ENCODE results near the gene MEIS1. TPM values are rescaled to one million over a fixed set of nuclear protein-coding genes. Genes with fewer than 3 reads are reported as not detected.

The MEIS1 gene
- total RNA-seq, 4 donors from 2014 or later = 9.2 to 22.6 (median 18.8) TPM

DNA sequence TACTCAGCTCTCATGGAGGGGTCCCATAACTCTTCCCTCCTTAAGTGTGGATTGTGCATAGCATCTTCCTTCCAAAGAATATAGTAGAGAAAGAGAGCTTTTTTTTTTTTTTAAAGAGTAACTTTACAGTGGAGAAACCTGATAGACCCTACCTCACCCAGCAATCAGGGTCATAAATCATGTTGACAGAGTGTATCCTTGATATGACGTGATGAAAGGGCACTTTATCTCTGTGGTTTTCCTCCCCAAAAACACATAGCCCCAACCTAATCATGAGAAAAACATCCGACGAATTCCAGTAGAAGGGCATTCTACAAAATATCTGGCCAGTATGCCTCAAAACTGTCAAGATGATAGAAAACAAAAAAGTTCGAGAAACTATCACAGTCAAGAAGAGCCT is 29.5 kb upstream of the MEIS1 start:
- no peak for DNase-seq (ENCODE audit: low spot score in 2 of 2)
- 41 to 42% methylated on average over 4 of the region's 4 CpGs for WGBS, 2 donors
- TF ChIP-seq POLR2A (IDR thresholded peaks at IDR 0.05) = no peak
- TF ChIP-seq, protein P1, sequence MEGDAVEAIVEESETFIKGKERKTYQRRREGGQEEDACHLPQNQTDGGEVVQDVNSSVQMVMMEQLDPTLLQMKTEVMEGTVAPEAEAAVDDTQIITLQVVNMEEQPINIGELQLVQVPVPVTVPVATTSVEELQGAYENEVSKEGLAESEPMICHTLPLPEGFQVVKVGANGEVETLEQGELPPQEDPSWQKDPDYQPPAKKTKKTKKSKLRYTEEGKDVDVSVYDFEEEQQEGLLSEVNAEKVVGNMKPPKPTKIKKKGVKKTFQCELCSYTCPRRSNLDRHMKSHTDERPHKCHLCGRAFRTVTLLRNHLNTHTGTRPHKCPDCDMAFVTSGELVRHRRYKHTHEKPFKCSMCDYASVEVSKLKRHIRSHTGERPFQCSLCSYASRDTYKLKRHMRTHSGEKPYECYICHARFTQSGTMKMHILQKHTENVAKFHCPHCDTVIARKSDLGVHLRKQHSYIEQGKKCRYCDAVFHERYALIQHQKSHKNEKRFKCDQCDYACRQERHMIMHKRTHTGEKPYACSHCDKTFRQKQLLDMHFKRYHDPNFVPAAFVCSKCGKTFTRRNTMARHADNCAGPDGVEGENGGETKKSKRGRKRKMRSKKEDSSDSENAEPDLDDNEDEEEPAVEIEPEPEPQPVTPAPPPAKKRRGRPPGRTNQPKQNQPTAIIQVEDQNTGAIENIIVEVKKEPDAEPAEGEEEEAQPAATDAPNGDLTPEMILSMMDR (IDR thresholded peaks at IDR 0.05) = no peak
- H3K4me3 ChIP-seq (ENCODE audit: low read depth, poor library complexity, severe bottlenecking) = no peak overlapping the region
- intact Hi-C loops (cut with DNase I; ENCODE audit: low total_unique reads) = no loop called here

DNA sequence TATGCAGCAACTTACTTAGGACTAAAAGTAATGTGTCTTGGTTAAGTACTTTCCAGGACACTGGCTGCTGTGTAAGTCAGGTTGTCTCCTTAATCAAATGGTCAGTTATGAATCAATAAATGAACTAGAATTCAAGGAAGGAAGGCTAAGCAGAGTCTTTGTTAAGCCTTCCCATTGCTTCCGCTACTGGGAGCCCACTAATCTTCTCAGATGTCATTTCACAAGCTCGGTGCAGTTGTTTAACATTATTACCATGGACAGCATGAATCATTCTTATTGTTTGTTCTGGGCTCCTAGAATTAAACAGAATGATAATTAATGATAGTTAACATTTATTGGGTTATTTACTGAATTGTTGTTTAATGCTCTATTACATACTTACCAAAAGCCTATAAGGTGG is 26.0 kb upstream of the MEIS1 start:
- no peak overlapping the region for H3K4me3 ChIP-seq (ENCODE audit: low read depth, poor library complexity, severe bottlenecking)
- WGBS, 2 donors = 79 to 82% methylated on average over 2 of the region's 2 CpGs
- TF ChIP-seq, protein P1 (IDR thresholded peaks at IDR 0.05) = no peak
- TF ChIP-seq POLR2A (IDR thresholded peaks at IDR 0.05) = no peak
- no peak for DNase-seq (ENCODE audit: low spot score in 2 of 2)
- intact Hi-C loops (cut with DNase I; ENCODE audit: low total_unique reads) = no loop called here

DNA sequence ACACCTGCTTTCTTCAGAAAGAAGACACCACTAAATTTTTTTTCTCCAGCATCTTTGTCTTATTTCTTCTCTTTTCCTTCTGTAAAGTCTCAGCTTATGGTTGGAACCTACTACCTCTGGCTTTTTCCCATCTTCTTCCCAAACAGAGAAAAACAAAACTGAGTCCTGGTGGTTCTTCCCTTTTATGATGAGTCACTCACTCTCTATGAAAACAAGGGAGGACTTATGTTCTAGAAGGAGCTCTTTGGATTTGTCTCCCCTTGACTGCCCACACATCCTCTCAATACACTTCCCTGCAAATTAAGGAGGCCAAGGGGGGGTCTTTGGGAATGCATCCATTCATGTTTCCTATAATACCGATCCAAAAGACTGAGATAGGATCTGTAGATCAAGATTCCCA is 22.1 kb upstream of the MEIS1 start:
- TF ChIP-seq POLR2A (IDR thresholded peaks at IDR 0.05) = no peak
- TF ChIP-seq, protein P1 (IDR thresholded peaks at IDR 0.05) = no peak
- WGBS, 2 donors = 89 to 92% methylated on average over 1 of the region's 1 CpG
- no peak for DNase-seq (ENCODE audit: low spot score in 2 of 2)
- intact Hi-C loops (cut with DNase I; ENCODE audit: low total_unique reads) = no loop called here
- H3K4me3 ChIP-seq (ENCODE audit: low read depth, poor library complexity, severe bottlenecking) = no peak overlapping the region

DNA sequence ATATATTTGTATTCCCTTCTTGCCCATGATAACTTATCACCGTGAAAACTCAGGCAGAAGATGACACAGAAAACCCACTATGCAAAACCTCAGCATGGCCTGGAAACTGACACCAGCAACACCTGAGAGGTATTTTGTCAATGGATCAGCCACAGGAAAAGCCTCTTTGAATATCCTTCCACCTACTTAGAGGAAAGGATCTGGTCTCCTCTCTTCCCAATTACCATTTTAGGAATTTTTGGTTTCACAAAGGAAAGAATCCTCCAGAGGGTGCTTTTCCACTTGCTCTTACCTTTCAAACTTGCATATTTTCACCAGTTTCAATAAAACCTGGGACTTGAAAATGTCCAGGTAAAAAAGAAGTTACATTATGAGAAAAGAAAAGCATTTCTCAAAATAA is 20.0 kb upstream of the MEIS1 start:
- 93 to 94% methylated on average over 1 of the region's 1 CpG for WGBS, 2 donors
- intact Hi-C loops (cut with DNase I; ENCODE audit: low total_unique reads) = no loop called here
- DNase-seq (ENCODE audit: low spot score in 2 of 2) = no peak
- H3K4me3 ChIP-seq (ENCODE audit: low read depth, poor library complexity, severe bottlenecking) = no peak overlapping the region
- TF ChIP-seq, protein P1 (IDR thresholded peaks at IDR 0.05) = no peak
- TF ChIP-seq POLR2A (IDR thresholded peaks at IDR 0.05) = no peak

DNA sequence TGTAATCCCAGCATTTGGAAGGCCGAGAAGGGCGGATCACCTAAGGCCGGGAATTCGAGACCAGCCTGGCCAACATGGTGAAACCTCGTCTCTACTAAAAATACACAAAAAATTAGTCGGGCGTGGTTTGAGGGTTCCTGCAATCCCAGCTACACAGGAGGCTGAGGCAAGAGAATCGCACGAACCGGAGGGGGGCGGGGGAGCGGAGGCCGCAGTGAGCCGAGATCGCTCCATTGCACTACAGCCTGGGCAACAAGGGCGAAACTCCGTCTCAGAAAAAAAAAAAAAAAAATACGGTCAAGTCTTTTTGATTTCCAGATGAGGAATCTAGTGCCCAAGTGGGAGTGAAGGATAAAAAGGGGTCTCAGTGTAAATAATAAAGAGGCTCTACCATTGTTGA is 16.5 kb upstream of the MEIS1 start:
- intact Hi-C loops (cut with DNase I; ENCODE audit: low total_unique reads) = no loop called here
- 94% methylated on average over 18 of the region's 18 CpGs for WGBS, 2 donors
- no peak overlapping the region for H3K4me3 ChIP-seq (ENCODE audit: low read depth, poor library complexity, severe bottlenecking)
- DNase-seq (ENCODE audit: low spot score in 2 of 2) = no peak
- no peak for TF ChIP-seq POLR2A (IDR thresholded peaks at IDR 0.05)
- TF ChIP-seq, protein P1 (IDR thresholded peaks at IDR 0.05) = no peak

DNA sequence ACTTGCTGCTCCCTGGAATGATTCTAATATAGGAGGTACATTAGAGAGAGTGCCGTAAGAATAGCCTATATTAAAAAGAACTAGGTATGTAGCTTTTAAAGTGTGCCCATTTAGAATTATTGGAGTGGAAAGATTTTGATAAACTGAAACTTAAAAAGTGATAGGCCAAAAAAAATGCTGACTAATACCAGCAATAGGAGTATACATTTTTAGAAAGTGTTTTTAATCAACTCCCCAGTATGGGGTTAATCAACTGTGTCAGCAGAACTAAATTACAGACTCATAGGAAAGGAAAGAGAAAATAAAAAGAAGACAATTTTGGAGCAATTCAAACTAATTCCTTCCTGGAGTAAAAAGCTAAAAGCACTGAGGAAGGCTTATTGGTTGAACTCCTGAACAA is 13.3 kb upstream of the MEIS1 start:
- TF ChIP-seq, protein P1 (IDR thresholded peaks at IDR 0.05) = no peak
- no peak for TF ChIP-seq POLR2A (IDR thresholded peaks at IDR 0.05)
- intact Hi-C loops (cut with DNase I; ENCODE audit: low total_unique reads) = loop anchor here (10.0 kb wide), 1 partner anchor 1613 kb away; no protein-coding TSS in a partner anchor
- no peak overlapping the region for H3K4me3 ChIP-seq (ENCODE audit: low read depth, poor library complexity, severe bottlenecking)
- 94 to 96% methylated on average over 1 of the region's 1 CpG for WGBS, 2 donors
- DNase-seq (ENCODE audit: low spot score in 2 of 2) = no peak

Data from lower leg skin (tissue), 4 donors.